ENCODE results near the gene GSTM4. TPM values are rescaled to one million over a fixed set of nuclear protein-coding genes. Genes with fewer than 3 reads are reported as not detected.

GSTM4 gene
- total RNA-seq, 1 donor from 2014 or later = 2.0 TPM

- no peak for DNase-seq (ENCODE audit: extremely low read depth, low read depth, low spot score)
These were observed 31.5 kb upstream of the GSTM4 start for GRCh38 chr1:109624201-109625010.

GRCh38 chr1:109625176-109625575 is 30.7 kb upstream of the GSTM4 start:
- DNase-seq (ENCODE audit: extremely low read depth, low read depth, low spot score) = no peak

DNA sequence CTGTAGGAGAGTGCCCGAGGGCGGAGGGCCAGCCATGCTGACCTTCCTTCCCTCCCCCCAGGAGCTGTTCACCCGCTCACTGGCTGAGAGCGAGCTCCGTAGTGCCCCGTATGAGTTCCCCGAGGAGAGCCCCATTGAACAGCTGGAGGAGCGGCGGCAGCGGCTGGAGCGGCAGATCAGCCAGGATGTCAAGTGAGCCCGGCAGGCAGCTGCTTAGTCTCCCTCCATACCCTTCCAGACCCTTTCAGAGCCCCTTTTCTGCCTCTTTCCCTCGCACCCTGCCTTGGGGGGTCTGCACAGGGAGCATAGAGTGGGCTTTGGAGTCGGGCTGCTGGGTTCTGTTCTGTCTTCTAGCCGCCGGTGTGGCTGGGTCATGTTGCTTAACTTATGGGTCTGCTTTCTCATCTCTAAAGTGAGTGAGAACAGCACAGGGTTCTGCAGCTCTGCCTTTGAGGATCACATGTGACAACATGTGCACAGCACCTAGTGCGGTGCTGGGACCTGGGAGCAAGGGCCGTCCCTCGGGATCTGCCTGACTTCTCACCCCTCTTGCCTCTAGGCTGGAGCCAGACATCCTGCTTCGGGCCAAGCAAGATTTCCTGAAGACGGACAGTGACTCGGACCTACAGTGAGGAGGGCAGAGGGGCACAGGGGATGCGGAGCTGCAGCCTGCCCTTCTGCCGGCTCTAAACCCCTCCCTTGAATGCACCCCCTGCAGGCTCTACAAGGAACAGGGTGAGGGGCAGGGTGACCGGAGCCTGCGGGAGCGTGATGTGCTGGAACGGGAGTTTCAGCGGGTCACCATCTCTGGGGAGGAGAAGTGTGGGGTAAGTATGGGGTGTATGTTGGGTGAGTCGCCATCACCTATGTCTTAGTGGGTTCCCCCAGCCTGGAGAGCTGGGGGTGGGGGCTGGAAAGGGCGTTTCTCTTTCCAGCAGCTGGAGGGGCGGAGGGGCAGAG is 30.0 kb upstream of the GSTM4 start:
- no peak for DNase-seq (ENCODE audit: extremely low read depth, low read depth, low spot score)

DNA sequence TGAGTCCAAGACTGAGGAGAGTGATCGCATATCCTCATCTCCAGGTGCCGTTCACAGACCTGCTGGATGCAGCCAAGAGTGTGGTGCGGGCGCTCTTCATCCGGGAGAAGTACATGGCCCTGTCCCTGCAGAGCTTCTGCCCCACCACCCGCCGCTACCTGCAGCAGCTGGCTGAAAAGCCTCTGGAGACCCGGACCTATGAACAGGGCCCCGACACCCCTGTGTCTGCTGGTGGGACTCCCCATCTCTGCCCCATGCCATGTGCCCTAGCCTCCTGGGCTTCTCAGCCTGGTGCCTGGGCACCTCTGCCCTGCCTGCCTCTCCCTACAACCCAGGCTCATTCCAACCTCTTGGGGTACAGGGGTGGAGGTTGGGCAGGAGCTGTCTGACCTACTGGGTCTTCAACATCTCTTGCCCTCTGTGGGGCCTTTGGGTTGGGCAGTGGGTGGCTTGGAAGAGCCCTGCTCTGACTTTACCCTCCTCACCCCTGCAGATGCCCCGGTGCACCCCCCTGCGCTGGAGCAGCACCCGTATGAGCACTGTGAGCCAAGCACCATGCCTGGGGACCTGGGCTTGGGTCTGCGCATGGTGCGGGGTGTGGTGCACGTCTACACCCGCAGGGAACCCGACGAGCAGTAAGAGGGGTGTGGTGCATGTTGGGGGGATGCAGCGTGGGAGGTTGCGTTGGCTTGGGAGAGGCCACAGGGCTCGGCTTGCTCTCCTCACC is 29.1 kb upstream of the GSTM4 start:
- no peak for DNase-seq (ENCODE audit: extremely low read depth, low read depth, low spot score)

DNA sequence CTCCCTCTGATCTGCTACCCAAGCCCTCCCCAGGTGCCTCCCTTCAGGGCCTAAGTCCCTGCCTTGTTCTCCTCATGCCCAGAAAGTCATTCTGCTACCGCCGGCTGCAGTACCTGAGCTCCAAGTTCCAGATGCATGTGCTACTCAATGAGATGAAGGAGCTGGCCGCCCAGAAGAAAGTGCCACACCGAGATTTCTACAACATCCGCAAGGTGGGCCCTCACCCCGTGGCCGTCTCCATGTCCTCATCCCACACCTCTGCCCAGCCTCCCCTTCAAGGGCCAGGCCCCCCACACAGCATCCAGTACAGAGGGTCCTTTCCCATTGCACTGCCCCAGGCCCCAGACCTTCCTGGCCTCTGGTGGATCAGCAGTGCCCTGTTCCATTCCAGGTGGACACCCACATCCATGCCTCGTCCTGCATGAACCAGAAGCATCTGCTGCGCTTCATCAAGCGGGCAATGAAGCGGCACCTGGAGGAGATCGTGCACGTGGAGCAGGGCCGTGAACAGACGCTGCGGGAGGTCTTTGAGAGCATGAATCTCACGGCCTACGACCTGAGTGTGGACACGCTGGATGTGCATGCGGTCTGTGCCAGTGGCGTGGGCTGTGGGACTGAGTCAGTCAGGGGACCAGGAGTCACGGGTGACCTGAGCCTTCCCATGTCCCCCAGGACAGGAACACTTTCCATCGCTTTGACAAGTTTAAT is 28.1 kb upstream of the GSTM4 start:
- DNase-seq (ENCODE audit: extremely low read depth, low read depth, low spot score) = no peak

GRCh38 chr1:109628540-109629321 is 27.2 kb upstream of the GSTM4 start:
- no peak for DNase-seq (ENCODE audit: extremely low read depth, low read depth, low spot score)

DNA sequence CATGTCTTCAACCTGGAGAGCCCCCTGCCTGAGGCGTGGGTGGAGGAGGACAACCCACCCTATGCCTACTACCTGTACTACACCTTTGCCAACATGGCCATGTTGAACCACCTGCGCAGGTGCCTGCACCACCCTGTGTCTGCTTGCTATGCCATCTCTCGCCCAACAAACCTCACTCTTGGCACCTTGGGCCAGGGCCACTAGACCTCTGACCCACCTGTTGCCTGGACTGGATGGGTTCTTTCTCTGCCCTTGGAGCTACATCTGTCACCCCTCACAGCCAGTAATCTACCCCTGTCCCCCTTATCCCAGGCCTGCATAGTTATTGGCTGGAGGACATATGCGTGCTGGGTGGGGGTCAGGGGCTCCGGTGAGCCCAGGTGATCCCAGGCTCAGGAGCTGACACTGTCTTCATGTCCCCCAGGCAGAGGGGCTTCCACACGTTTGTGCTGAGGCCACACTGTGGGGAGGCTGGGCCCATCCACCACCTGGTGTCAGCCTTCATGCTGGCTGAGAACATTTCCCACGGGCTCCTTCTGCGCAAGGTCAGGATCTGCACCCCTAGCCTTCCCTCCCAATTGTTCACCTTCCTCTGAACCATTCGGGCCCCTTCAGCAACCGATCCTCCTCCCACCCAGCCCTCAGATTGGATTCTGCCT is 26.4 kb upstream of the GSTM4 start:
- no peak for DNase-seq (ENCODE audit: extremely low read depth, low read depth, low spot score)

DNA sequence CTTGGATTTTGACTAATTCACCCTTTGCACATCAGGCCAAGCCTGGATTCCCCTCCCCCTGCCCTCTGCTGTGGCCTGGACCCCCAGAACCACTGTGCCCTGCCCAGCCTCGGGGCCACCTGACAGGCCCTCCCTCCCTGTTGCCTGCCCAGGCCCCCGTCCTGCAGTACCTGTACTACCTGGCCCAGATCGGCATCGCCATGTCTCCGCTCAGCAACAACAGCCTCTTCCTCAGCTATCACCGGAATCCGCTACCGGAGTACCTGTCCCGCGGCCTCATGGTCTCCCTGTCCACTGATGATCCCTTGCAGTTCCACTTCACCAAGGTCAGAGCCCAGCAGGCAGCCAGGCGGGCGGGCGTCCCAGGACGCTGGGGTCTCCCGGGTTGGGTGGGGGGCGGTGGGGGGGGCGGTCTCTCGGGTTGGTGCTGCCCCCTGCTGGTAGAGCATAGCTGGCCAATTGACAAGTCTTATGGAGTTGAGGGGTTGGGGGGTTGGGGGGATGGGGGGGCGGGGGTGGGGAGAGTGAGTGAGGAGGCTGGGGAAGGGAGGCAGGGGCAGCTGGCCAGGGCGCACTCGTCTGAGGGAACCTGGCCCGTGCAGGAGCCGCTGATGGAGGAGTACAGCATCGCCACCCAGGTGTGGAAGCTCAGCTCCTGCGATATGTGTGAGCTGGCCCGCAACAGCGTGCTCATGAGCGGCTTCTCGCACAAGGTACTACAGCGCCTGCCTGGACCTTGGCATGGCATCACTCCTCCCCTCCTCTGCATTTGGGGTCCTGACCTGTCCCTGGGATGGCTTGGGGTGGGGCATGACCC is 25.6 kb upstream of the GSTM4 start:
- no peak for DNase-seq (ENCODE audit: extremely low read depth, low read depth, low spot score)

DNA sequence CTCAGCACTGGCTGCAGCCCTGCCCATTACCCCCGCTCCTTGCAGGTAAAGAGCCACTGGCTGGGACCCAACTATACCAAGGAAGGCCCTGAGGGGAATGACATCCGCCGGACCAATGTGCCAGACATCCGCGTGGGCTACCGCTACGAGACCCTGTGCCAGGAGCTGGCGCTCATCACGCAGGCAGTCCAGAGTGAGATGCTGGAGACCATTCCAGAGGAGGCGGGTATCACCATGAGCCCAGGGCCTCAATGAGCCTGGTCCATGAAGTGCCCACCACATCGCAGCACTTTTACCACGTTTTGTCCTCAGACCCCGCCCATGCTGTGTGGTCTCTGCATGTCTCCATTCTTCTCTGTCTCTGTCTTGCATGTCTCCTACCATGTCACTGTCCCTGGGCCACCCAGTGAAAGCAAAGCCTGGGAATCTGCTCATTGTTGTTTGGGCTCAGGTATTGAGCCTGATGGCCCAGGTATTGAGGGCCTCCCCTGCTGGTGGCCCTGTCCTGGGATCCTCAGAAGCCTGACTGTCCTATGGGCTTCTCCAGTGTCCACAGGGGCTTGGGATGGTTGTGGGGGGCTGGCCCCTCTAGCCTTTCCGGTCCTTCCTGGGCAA is 24.9 kb upstream of the GSTM4 start:
- no peak for DNase-seq (ENCODE audit: extremely low read depth, low read depth, low spot score)

GRCh38 chr1:109631513-109632505 is 24.1 kb upstream of the GSTM4 start:
- DNase-seq (ENCODE audit: extremely low read depth, low read depth, low spot score) = no peak

DNA sequence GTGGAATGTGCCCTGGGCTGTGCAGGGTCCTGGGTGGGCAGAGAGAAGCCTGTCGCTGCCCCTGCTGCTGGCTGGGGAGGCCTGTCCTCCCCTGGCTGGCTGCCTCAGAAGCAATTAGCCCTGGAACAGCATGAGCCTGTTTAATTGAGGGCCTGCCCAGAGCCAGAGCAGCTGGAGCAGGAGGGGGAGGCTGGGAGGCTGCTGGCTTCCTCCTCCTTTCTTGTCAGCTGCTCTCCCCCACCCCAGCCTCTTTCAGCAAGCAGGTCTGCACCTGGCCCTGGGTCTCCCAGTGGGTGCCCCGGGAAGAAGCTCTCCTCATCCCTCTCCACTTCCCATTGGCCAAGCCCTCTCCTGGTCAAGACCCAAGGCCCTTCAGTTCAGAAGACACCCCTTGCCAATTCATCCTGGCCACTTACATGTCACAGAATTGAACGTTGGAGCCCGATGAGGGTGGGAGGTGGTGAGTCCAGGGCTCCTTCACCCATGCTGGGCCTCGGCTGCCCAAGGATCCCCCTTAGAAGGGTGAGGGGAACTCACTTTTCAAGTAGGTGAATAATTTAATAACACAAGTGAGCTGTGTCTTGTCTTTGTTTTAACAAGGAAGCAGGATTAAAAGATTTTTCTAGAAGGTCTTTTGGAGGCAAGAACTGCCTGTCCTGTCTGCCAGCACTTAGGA is 23.1 kb upstream of the GSTM4 start:
- DNase-seq (ENCODE audit: extremely low read depth, low read depth, low spot score) = no peak

- no peak for DNase-seq (ENCODE audit: extremely low read depth, low read depth, low spot score)
These were observed 21.6 kb upstream of the GSTM4 start for GRCh38 chr1:109634292-109634691.

DNA sequence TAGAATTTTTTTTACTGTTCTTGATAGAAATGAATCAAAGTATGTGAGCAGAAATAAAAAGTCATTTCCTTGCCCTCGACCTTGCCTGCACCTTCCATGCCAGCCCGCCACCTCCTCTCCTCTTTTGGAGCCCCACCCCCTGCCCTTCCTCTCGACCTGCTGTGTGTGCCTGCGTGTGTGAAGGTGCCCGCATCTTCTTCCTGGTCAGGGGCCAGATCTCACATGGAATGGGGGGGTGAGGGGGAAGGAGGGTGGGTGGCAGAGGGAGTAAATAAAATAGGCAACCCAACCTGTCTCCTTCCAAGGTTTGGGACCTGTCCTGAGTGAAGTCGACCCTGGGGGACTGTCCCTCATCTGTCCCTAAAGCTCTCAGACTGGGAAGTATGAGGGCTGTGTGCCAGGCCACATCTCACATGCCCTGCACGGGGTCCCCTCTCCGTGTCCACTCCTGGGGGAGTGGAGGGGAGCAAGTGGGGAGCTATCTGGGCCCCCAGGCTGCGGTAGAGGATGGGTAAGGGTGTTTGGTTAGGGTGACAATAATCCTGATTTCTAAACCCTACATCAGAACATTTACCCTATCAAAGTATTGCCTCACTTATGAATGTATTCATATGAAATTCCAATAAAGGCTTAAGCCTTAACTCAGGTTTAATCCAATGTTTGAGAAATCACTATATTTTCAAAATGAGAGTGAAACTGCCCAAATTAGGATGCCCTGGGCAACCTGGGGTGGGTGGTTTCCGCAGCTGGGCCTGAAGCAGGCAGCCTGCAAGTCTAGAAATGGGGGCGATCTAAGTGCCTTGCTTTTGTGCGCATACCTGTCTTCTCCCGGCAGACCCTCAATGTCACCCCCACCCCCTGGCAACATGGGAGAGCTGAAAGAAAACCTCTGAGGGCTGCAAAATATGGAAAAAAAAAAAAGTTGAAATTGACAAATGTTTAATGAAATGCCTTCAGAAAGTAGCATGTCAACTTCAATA is 20.8 kb upstream of the GSTM4 start:
- DNase-seq (ENCODE audit: extremely low read depth, low read depth, low spot score) = no peak

GRCh38 chr1:109635862-109636200 is 20.1 kb upstream of the GSTM4 start:
- DNase-seq (ENCODE audit: extremely low read depth, low read depth, low spot score) = no peak
